D721Med (cell line): ENCODE data around the gene TBC1D5.

Experiments used
- DNase-seq: peaks from one replicate; pipeline ENCODE4 v3.0.0; 2011; ENCODE audit warnings: low spot score; ENCODE audit not compliant: insufficient read length
- FAIRE-seq: peaks from 2 replicates; lab custom pipeline; 2011; peaks lifted over from hg19 to GRCh38; lab: Jason Lieb, UNC
- TF ChIP-seq, protein P1 (sequence below): IDR thresholded peaks from 2 replicates; pipeline ENCODE4 v1.5.1; 2012; ENCODE audit warnings: mild to moderate bottlenecking, control low read depth; ENCODE audit not compliant: insufficient read depth; ENCODE audit errors: missing control alignments

Gene TBC1D5

GRCh38 chr3:17158941-17159682 lies 583.3 kb downstream of the TBC1D5 start:
- no peak for DNase-seq
- FAIRE-seq: no peak
- TF ChIP-seq, protein P1, sequence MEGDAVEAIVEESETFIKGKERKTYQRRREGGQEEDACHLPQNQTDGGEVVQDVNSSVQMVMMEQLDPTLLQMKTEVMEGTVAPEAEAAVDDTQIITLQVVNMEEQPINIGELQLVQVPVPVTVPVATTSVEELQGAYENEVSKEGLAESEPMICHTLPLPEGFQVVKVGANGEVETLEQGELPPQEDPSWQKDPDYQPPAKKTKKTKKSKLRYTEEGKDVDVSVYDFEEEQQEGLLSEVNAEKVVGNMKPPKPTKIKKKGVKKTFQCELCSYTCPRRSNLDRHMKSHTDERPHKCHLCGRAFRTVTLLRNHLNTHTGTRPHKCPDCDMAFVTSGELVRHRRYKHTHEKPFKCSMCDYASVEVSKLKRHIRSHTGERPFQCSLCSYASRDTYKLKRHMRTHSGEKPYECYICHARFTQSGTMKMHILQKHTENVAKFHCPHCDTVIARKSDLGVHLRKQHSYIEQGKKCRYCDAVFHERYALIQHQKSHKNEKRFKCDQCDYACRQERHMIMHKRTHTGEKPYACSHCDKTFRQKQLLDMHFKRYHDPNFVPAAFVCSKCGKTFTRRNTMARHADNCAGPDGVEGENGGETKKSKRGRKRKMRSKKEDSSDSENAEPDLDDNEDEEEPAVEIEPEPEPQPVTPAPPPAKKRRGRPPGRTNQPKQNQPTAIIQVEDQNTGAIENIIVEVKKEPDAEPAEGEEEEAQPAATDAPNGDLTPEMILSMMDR: no peak

- TF ChIP-seq, protein P1: no peak
- no peak for DNase-seq
These were observed 584.7 kb downstream of the TBC1D5 start for GRCh38 chr3:17157713-17158112.

GRCh38 chr3:17156864-17157263 lies 585.6 kb downstream of the TBC1D5 start:
- DNase-seq (no peak), FAIRE-seq (no peak)
- TF ChIP-seq, protein P1: no peak

More at GRCh38 chr3:17157713-17158112, 584.7 kb downstream of the TBC1D5 start:
- no peak for FAIRE-seq

- no peak for DNase-seq
- FAIRE-seq: no peak
- TF ChIP-seq, protein P1: no peak
These were observed 586.5 kb downstream of the TBC1D5 start for GRCh38 chr3:17155951-17156350.

DNA sequence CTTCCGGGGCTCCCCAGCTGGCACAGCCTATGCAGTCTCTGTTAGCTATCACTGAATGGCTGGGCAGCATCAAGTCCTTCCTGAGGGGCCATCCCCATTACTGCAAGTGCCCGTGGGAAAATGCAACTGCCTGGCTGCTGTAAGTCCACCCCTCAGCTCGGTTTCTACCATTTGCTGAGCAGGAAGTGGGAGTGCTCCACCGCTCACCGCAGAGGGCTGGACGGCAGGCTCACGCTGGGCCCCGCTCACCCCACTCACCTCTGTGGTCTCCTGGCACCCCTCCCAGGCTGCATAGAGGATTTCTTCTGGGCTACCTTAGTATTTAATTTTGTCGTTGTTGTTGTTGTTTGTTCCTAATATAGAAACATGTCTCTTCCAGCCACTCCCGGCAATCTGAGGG lies 587.5 kb downstream of the TBC1D5 start:
- FAIRE-seq: no peak
- TF ChIP-seq, protein P1: no peak
- no peak for DNase-seq

DNA sequence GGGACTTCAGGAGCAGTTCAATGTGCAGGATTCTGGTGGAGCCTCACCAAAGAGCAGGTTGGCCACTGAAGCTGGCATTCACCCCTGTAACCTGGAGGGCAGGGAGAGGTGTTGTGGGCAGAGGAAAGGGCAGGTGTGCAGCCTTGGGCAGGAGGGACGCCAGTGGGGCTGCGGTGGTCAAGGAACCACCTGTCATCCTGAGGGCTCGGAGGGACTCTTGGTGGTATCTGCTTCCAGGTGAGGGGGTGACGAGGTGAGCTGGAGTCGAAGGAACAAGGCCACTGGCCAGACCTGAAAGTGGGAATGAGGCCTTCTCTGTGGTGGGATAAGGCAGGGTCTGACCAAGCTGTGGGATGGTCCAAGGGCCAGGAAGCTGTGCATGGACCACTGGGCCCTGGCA lies 588.2 kb downstream of the TBC1D5 start:
- TF ChIP-seq, protein P1: no peak
- DNase-seq: no peak
- no peak for FAIRE-seq

DNA sequence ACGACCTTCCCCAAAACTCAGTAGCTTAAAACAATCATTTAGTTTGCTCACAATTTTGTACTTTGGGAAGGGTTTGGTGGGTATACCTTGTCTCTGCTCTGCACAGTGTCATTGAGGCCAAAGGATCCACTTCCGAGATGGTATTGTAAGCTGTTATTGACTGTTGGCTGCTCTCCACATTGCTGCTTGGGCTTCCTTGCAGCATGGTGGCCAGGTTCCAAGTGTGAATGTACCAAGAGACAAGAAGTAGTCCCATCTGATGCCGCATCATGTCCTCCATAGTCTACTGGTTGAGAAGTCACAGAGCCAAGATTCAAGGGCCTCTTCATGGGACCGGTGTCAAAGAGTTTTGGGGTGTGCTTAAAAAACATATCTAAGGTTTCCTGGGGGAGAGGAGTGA lies 589.2 kb downstream of the TBC1D5 start:
- no peak for FAIRE-seq

More for the DNA sequence above, 589.2 kb downstream of the TBC1D5 start:
- DNase-seq: no peak
- TF ChIP-seq, protein P1: no peak
